T-helper 2 cell treated with Interferon-gamma antibody and Interleukin-4, amounts not matched to agents 100 ng/mL and 5 ng/mL, for 36 hours (primary cell): Measurements from ENCODE around the gene UCN. TPM values are rescaled to one million over a fixed set of nuclear protein-coding genes. Genes with fewer than 3 reads are reported as not detected.
"Not testable (repeated sequence)": the region's sequence is repeated elsewhere in the genome, so short reads cannot be mapped to it uniquely, and the experiment has no call there.

Source experiments
- intact Hi-C: fragments of 100-400 bp; cut with micrococcal nuclease; formaldehyde crosslinking; loops from one replicate; pipeline ENCODE4 v1.15.1; 2023
- total RNA-seq: library from RNA; stranded (reverse); gene quantifications from 2 replicates; pipeline ENCODE4 v1.2.3, GENCODE V29; 2022

Gene UCN
- 1.5 and 2.0 TPM in 2 replicates for total RNA-seq

GRCh38 chr2:27308359-27308881 is at the start of gene UCN:
Gene UCN, minus strand, starts transcription at chr2:27308445. Its CDS starts 550 bp downstream, at chr2:27307895.
- intact Hi-C loops: loop anchor here (10.0 kb wide), 1 partner anchor 464 kb away; the partner anchor contains the start of gene DPYSL5

GRCh38 chr2:27356382-27357181 is 48.3 kb upstream of the UCN start, which contains the start of gene GTF3C2:
Gene GTF3C2, minus strand, starts transcription at chr2:27356764. Its CDS starts 13,210 bp downstream, at chr2:27343554.
- intact Hi-C loops: loop anchor here (1.0 to 10.0 kb wide), 9 partner anchors 14 to 1518 kb away; partner anchors contain the start of genes ATRAID, EIF2B4, IFT172 and MPV17

GRCh38 chr2:27356056-27356381 is 47.8 kb upstream of the UCN start:
- intact Hi-C loops: loop anchor here (1.0 to 10.0 kb wide), 9 partner anchors 14 to 1519 kb away; partner anchors contain the start of genes ATRAID, EIF2B4, IFT172 and MPV17

GRCh38 chr2:27354597-27354927 is 46.3 kb upstream of the UCN start:
- intact Hi-C loops: loop anchor here (10.0 kb wide), 1 partner anchor 1520 kb away; the partner anchor contains the start of gene TRMT61B

GRCh38 chr2:27353762-27354596 is 45.7 kb upstream of the UCN start:
- intact Hi-C loops: loop anchor here (10.0 kb wide), 1 partner anchor 1521 kb away; the partner anchor contains the start of gene TRMT61B

GRCh38 chr2:27353386-27353761 is 45.1 kb upstream of the UCN start:
- intact Hi-C loops: loop anchor here (10.0 kb wide), 1 partner anchor 1521 kb away; the partner anchor contains the start of gene TRMT61B

GRCh38 chr2:27351802-27352598 is 43.8 kb upstream of the UCN start:
- intact Hi-C loops: loop anchor here (10.0 kb wide), 1 partner anchor 1523 kb away; the partner anchor contains the start of gene TRMT61B

- intact Hi-C loops: loop anchor here (10.0 kb wide), 1 partner anchor 1525 kb away; the partner anchor contains the start of gene TRMT61B
Observed at GRCh38 chr2:27350106-27350693, 42.0 kb upstream of the UCN start.

GRCh38 chr2:27347641-27348040 is 39.4 kb upstream of the UCN start:
- intact Hi-C loops: no loop called here

GRCh38 chr2:27336173-27336572 is 27.9 kb upstream of the UCN start:
- intact Hi-C loops: no loop called here

GRCh38 chr2:27335311-27335710 is 27.1 kb upstream of the UCN start:
- intact Hi-C loops: no loop called here

GRCh38 chr2:27324720-27325119 is 16.5 kb upstream of the UCN start:
- intact Hi-C loops: no loop called here

GRCh38 chr2:27323596-27324285 is 15.5 kb upstream of the UCN start:
- intact Hi-C loops: loop anchor here (1.0 kb wide), 2 partner anchors 33 to 47 kb away; partner anchors contain the start of genes EIF2B4, GTF3C2 and SNX17

GRCh38 chr2:27322766-27323595 is 14.7 kb upstream of the UCN start, which contains the start of gene MPV17:
Gene MPV17, minus strand, starts transcription at chr2:27323097. Its CDS starts 580 bp downstream, at chr2:27322517.
- intact Hi-C loops: loop anchor here (1.0 kb wide), 2 partner anchors 33 to 47 kb away; partner anchors contain the start of genes EIF2B4, GTF3C2 and SNX17

GRCh38 chr2:27322301-27322765 is 14.1 kb upstream of the UCN start:
- intact Hi-C loops: no loop called here

GRCh38 chr2:27320958-27321543 is 12.8 kb upstream of the UCN start:
- intact Hi-C loops: no loop called here

GRCh38 chr2:27319839-27320238 is 11.6 kb upstream of the UCN start:
- intact Hi-C loops: not testable (repeated sequence)
